Measurements from ENCODE around the gene MACROD2.

DNA sequence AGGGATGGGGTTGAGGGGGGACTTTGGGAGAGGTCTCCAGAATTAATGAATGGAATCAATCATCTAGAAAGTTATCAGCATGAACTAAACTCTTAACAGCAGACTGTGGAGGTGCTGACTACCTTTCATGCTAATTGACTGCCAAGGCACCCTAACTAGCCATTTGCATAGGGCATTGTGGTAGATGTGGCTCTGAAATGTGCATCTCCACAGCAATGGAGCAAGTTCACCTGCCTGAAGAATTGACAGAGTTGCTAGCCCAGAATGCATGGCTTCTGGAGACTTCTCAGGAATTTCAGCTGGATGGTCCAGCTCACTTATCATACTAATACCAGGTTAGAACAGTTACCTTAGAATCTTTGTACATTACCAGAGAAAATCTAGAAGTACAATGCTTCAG, 1832.3 kb downstream of the MACROD2 start:
- no peak for TF ChIP-seq OSR1 (CRISPR knock-in tag; IDR thresholded peaks at IDR 0.05)
- TF ChIP-seq ZNF565 (CRISPR knock-in tag; conservative IDR thresholded peaks at IDR 0.05; ENCODE audit: low read depth), result no peak
- no peak for TF ChIP-seq SNAI2 (CRISPR knock-in tag; IDR thresholded peaks at IDR 0.05)
- no peak for TF ChIP-seq ZFP30 (CRISPR knock-in tag; IDR thresholded peaks at IDR 0.05)
- TF ChIP-seq, protein P1, sequence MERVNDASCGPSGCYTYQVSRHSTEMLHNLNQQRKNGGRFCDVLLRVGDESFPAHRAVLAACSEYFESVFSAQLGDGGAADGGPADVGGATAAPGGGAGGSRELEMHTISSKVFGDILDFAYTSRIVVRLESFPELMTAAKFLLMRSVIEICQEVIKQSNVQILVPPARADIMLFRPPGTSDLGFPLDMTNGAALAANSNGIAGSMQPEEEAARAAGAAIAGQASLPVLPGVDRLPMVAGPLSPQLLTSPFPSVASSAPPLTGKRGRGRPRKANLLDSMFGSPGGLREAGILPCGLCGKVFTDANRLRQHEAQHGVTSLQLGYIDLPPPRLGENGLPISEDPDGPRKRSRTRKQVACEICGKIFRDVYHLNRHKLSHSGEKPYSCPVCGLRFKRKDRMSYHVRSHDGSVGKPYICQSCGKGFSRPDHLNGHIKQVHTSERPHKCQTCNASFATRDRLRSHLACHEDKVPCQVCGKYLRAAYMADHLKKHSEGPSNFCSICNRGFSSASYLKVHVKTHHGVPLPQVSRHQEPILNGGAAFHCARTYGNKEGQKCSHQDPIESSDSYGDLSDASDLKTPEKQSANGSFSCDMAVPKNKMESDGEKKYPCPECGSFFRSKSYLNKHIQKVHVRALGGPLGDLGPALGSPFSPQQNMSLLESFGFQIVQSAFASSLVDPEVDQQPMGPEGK (CRISPR knock-in tag; IDR thresholded peaks at IDR 0.05; ENCODE audit: borderline replicate concordance), result no peak
- no peak for TF ChIP-seq ZC3H10 (CRISPR knock-in tag; IDR thresholded peaks at IDR 0.05)
- no peak for TF ChIP-seq ZNF70 (CRISPR knock-in tag; IDR thresholded peaks at IDR 0.05)
- TF ChIP-seq, protein P2, sequence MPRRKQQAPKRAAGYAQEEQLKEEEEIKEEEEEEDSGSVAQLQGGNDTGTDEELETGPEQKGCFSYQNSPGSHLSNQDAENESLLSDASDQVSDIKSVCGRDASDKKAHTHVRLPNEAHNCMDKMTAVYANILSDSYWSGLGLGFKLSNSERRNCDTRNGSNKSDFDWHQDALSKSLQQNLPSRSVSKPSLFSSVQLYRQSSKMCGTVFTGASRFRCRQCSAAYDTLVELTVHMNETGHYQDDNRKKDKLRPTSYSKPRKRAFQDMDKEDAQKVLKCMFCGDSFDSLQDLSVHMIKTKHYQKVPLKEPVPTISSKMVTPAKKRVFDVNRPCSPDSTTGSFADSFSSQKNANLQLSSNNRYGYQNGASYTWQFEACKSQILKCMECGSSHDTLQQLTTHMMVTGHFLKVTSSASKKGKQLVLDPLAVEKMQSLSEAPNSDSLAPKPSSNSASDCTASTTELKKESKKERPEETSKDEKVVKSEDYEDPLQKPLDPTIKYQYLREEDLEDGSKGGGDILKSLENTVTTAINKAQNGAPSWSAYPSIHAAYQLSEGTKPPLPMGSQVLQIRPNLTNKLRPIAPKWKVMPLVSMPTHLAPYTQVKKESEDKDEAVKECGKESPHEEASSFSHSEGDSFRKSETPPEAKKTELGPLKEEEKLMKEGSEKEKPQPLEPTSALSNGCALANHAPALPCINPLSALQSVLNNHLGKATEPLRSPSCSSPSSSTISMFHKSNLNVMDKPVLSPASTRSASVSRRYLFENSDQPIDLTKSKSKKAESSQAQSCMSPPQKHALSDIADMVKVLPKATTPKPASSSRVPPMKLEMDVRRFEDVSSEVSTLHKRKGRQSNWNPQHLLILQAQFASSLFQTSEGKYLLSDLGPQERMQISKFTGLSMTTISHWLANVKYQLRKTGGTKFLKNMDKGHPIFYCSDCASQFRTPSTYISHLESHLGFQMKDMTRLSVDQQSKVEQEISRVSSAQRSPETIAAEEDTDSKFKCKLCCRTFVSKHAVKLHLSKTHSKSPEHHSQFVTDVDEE (CRISPR knock-in tag; IDR thresholded peaks at IDR 0.05), result no peak
- TF ChIP-seq ZNF8 (CRISPR knock-in tag; IDR thresholded peaks at IDR 0.05), result no peak
